ENCODE results near the gene IMMP2L.
"Not testable (repeated sequence)": the region's sequence is repeated elsewhere in the genome, so short reads cannot be mapped to it uniquely, and the experiment has no call there.

Gene IMMP2L

DNA sequence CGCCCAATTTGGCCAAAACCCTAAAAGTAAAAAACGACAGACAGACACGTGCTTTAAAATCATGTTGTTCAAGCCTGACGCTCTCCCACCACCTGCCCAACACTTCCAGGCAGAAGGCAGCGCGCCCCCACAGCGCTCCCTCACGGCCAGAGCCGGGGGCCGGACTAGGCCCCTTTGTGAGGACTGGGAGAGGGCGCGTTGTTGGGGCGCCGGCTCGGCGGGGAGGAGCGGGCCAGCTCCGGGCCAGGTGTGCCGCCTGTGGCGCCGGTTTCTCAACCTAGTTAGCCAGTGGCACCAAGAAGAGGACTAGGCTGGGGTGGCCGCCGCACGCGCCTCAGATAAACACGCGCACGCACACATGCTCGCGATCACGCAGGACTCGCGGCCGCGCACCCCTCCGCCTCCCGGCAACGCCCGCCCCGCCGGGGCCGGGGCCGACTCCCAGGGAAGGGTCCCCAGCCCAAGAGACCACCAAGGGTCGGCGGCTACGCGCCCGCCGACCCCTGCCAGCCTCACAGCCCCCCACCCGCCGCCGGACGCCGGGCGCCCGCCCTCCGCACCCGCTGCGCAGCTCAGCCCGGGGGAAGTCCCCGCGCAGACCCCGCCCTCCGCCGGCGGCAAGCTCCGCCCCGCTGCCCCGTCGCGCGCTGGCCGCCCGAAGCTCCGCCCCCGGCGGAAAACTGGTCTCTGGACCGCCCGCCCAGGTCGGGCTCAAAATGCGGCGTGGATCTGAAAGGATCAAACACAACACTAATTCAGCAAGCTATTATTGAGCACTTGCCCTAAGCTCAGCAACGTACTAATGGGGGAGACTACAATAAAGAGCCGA lies at the start of gene IMMP2L:
IMMP2L (minus strand) TSS at position 589 of the 829 bp plus-strand sequence.
- peak; percentile 76 to 91 for DNase-seq

GRCh38 chr7:111609483-111610254 lies 47.4 kb upstream of the IMMP2L start:
- not testable (repeated sequence) for DNase-seq

- DNase-seq: no peak
Measured at GRCh38 chr7:111607621-111608020, 45.3 kb upstream of the IMMP2L start.

- DNase-seq: no peak
Measured at GRCh38 chr7:111605246-111605645, 43.0 kb upstream of the IMMP2L start.

GRCh38 chr7:111600091-111600490 lies 37.8 kb upstream of the IMMP2L start:
- DNase-seq: no peak

DNA sequence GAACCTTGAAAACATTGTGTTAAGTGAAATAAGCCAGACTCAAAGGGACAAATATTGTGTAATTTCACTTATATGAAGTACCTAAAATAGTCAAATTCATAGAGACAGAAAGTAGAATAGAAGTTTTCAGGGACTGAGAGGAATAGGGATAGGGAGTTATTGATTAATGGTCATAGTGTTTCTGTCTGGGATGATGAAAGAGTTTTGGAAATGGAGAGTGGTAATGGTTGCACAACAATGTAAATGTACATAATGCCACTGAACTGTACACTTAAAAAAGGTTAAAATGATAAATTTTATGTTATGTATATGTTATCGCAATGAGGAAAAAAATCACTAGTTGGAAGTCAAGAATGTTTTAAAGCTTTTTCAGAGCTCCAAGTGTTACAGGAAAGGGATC lies 33.5 kb upstream of the IMMP2L start:
- no peak for DNase-seq

DNA sequence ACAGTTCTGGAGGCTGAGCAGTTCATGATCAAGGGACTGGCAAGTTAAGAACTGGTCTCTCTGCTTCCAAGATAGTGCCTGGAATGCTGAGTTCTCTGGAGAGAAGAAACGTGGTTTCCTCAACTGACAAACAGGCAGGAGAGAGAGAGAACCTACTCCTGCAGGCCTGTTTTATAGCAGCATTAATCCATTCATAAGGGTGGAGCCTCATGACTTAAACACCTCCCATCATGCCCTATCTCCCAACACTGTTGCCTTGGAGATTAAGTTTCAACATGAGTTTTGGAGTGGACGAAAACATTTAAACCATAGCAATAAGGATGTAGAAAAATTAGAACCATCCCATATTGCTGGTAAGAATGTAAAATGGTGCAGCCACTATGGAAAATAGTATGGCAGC lies 32.3 kb upstream of the IMMP2L start:
- DNase-seq: no peak

DNA sequence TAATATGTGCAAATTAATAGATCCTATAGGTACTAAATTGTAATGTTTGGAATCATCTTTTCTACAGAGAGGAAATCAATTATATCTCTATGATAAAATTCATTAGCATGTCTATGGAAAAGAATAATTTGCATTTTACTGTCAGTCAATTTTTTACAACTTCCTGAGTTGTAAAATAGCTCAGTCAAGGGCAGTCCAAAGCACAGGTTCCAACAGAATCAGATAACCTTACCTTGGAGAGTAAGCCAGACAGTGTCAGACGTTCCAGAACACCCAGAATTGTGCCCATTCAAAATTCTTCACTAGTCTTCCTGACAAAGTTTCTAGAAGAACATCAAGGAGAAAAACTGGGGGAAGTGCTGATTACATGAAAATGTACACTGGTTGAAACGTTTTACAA lies 31.1 kb upstream of the IMMP2L start:
- no peak for DNase-seq

- no peak for DNase-seq
Measured at GRCh38 chr7:111588065-111588433, 25.8 kb upstream of the IMMP2L start.

- no peak for DNase-seq
Measured at GRCh38 chr7:111587410-111588064, 25.2 kb upstream of the IMMP2L start.

GRCh38 chr7:111586711-111587409 lies 24.6 kb upstream of the IMMP2L start:
- no peak for DNase-seq

GRCh38 chr7:111581784-111582488 lies 19.6 kb upstream of the IMMP2L start:
- DNase-seq: not testable (repeated sequence)

- DNase-seq: not testable (repeated sequence)
Measured at GRCh38 chr7:111581207-111581606, 18.9 kb upstream of the IMMP2L start.

DNA sequence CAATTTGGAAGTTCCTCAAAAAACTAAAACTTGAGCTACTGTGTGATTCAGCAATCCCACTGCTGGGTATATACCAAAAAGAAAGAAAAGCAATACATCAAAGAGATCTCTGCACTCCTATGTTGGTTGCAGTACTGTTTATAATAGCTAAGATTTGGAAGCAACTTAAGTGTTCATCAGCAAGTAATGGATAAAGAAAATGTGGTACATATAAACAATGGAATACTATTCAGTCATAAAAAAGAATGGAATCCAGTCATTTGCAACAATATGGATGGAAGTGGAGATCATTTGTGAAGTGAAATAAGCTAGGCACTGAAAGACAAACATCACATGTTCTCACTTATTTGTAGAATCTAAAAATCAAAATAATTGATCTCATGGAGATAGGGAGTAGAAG lies 16.5 kb upstream of the IMMP2L start:
- no peak for DNase-seq

- no peak for DNase-seq
Measured at GRCh38 chr7:111571720-111572119, 9.4 kb upstream of the IMMP2L start.

- no peak for DNase-seq
Measured at GRCh38 chr7:111568870-111569462, 6.7 kb upstream of the IMMP2L start.

GRCh38 chr7:111568419-111568818 lies 6.1 kb upstream of the IMMP2L start:
- no peak for DNase-seq

DNA sequence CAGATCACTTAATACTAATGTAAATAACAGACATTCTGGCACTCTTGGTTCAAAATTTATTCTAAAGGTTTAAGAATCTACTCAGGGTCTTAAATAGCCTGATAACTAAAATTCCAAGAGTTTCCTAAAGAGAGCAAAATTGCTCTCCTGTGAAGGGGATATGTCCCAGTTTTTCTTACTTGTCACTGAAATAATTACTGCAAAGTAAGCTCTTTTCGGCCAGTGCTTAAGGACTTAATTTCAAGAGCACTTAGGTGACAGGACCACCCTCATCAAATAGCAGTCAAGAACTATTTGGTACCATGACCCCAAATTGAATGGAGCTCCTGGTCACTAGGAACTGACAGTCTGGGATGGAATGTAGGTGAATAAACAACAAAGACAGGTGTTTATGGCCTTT lies 1.8 kb upstream of the IMMP2L start:
- DNase-seq: no peak

DNA sequence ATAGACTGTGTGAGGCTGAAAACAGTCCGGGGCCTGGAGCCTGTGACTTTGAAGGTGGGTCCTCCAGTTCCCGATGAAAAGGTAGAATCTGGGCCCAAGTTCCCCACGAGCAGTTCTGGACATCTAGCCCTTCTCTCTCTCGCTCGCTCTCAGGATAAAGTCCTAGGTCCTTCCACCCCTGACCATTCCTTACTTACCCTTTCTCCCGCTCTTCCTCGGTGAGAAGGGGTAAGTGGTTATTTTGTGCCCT lies 713 bp downstream of the IMMP2L start:
- no peak for DNase-seq

GRCh38 chr7:111560773-111561653 lies 1.3 kb downstream of the IMMP2L start:
- no peak for DNase-seq

DNA sequence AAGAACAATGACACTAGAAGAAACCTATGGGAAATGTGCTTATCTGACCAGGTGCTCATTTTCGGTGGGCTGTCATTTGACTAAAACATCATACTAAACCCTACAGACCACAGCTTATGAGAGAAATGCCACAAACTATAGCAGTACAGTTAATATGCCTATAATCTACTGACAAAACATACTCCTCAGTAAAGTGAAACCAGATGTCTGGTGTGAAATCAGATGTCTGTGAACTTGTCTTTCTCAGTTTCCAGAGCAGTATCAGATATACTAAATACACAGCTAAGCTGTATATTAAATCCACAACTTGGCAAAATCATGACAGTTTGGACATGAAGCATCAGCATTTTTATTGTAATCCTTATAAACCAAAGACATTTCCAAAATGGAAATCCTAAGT lies 3.3 kb downstream of the IMMP2L start:
- no peak for DNase-seq

Data from inflammatory macrophage treated with lipopolysaccharide for 1 hour (primary cell).